Measurements from ENCODE around the gene SERPING1.

SERPING1 gene

DNA sequence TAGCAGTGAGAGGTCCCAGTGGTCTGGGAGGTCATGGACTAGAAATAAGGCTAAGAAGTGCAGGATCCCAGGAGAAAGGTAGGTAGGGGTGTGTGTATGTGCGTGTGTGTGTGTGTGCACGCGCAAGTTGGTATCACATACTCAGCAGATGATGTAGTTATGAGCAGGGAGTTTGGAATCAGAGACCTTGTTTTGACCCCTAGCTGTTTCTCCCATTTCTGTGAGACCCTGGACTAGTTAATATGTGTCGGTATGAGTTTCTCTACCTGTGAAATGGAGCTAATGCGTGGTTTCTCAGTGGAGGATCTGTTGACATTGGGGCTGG, 1.3 kb downstream of the SERPING1 start:
- Histone ChIP-seq H3K4me3 (replicated peaks; ENCODE audit: low read depth, low read length) (no peak overlapping the region), H3K36me3 (ENCODE audit: control insufficient read depth, insufficient read depth, low read length) (no peaks in the 10 kb centered on the region), H3K27me3 (replicated peaks; ENCODE audit: control insufficient read depth, insufficient read depth, low read length) (no peaks in the 10 kb centered on the region)
- DNase-seq (ENCODE audit: extremely low read depth, insufficient read length), result no peak
- TF ChIP-seq, protein P1, sequence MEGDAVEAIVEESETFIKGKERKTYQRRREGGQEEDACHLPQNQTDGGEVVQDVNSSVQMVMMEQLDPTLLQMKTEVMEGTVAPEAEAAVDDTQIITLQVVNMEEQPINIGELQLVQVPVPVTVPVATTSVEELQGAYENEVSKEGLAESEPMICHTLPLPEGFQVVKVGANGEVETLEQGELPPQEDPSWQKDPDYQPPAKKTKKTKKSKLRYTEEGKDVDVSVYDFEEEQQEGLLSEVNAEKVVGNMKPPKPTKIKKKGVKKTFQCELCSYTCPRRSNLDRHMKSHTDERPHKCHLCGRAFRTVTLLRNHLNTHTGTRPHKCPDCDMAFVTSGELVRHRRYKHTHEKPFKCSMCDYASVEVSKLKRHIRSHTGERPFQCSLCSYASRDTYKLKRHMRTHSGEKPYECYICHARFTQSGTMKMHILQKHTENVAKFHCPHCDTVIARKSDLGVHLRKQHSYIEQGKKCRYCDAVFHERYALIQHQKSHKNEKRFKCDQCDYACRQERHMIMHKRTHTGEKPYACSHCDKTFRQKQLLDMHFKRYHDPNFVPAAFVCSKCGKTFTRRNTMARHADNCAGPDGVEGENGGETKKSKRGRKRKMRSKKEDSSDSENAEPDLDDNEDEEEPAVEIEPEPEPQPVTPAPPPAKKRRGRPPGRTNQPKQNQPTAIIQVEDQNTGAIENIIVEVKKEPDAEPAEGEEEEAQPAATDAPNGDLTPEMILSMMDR (IDR thresholded peaks at IDR 0.05; ENCODE audit: insufficient read depth, low read length, poor library complexity, severe bottlenecking), result no peak

DNA sequence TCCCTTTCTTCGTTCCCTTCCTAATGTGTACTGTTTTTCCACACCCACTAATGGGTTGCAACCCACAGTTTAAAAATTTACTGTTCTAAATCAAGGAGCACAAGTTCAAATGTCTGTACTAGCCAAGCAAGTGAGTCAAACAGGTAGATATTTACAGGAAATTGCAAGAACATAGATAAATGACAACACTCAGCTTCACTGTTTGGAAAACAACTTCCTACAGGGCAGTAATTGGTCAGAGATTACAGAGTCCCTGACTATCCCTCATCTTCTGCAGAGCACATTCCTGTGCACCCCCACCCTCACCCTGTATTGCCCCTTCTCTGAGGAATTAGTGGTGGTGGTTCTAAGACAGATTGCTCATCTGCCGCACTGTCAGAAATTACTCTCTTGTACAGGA, 1.9 kb downstream of the SERPING1 start:
- TF ChIP-seq, protein P1 (IDR thresholded peaks at IDR 0.05; ENCODE audit: insufficient read depth, low read length, poor library complexity, severe bottlenecking), result no peak
- no peak for DNase-seq (ENCODE audit: extremely low read depth, insufficient read length)
- Histone ChIP-seq H3K4me3 (replicated peaks; ENCODE audit: low read depth, low read length) (no peak overlapping the region), H3K36me3 (ENCODE audit: control insufficient read depth, insufficient read depth, low read length) (no peaks in the 10 kb centered on the region), H3K27me3 (replicated peaks; ENCODE audit: control insufficient read depth, insufficient read depth, low read length) (no peaks in the 10 kb centered on the region)

DNA sequence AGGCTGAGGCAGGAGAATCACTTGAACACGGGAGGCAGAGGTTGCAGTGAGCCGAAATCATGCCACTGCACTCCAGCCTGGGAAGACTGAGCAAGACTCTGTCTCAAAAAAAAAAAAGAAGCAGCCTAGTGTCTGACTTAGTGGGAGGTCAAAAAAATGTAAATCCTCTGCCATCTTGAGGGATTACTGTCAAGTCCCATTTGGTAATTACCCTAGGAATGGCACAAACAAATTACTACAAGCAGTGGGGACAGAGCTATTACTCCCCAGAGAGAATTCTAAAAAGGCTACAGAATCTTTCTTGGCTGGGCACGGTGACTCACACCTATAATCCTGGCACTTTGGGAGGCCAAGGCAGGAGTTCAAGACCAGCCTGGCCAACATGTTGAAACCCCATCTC, 3.8 kb downstream of the SERPING1 start:
- Histone ChIP-seq H3K4me3 (replicated peaks; ENCODE audit: low read depth, low read length) (no peak overlapping the region), H3K36me3 (ENCODE audit: control insufficient read depth, insufficient read depth, low read length) (no peaks in the 10 kb centered on the region), H3K27me3 (replicated peaks; ENCODE audit: control insufficient read depth, insufficient read depth, low read length) (no peaks in the 10 kb centered on the region)
- TF ChIP-seq, protein P1 (IDR thresholded peaks at IDR 0.05; ENCODE audit: insufficient read depth, low read length, poor library complexity, severe bottlenecking), result no peak
- no peak for DNase-seq (ENCODE audit: extremely low read depth, insufficient read length)

DNA sequence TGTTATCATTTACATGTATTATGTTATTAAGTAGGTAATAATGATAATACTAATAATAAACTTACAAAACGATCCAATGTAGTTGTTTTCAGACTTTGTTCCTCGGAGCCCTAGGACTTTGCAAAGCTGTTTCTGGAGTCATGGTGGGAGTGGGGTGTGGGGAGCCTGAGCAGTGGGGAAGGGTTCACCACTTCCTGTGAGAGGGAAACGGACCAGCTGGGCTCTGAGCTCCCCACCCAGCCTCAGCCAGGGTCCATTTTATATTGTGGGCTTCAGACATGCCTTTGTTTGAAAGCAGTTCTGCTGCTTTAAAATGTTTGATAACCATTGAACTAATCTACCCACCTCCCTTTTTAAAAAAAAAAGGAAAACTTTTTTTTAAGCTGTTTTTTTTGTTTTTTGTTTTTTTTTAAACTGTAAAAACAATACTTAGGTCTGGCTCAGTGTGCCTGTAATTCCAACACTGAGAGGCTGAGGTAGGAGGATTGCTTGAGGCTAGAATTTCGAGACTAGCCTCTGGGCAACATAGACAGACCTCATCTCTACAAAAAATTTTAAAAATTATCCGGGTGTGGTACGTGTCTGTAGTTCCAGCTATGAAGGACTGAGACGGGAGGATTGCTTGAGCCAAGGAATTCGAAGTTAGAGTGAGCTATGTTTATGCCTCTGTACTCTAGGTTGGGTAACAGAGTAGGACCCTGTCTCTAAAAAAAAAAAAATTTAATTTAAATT, 7.0 kb downstream of the SERPING1 start:
- TF ChIP-seq, protein P1 (IDR thresholded peaks at IDR 0.05; ENCODE audit: insufficient read depth, low read length, poor library complexity, severe bottlenecking), result no peak
- Histone ChIP-seq H3K4me3 (replicated peaks; ENCODE audit: low read depth, low read length) (no peak overlapping the region), H3K27me3 (replicated peaks; ENCODE audit: control insufficient read depth, insufficient read depth, low read length) (no peaks in the 10 kb centered on the region), H3K36me3 (ENCODE audit: control insufficient read depth, insufficient read depth, low read length) (no peaks in the 10 kb centered on the region)
- DNase-seq (ENCODE audit: extremely low read depth, insufficient read length), result no peak

DNA sequence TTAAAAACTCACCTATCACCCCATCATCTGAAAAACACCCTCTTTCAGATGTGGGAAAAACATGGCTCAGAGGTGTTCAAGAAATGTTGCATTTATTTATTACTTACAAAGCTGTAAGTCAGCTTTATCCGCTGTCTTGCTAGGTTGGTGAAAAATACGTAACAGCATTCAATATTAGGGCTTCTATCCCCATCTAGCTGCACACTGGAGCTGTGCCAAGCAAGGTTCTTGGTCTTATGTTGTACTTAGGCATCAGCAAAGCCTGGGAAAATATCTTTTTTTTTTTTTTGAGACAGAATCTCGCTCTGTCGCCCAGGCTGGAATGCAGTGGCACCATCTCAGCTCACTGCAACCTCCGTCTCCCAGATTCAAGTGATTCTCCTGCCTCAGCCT, 7.5 kb downstream of the SERPING1 start:
- DNase-seq (ENCODE audit: extremely low read depth, insufficient read length), result no peak
- H3K4me3 ChIP-seq (replicated peaks; ENCODE audit: low read depth, low read length), result no peak overlapping the region
- TF ChIP-seq, protein P1 (IDR thresholded peaks at IDR 0.05; ENCODE audit: insufficient read depth, low read length, poor library complexity, severe bottlenecking), result no peak
- H3K27me3 ChIP-seq (replicated peaks; ENCODE audit: control insufficient read depth, insufficient read depth, low read length), result no peaks in the 10 kb centered on the region
- no peaks in the 10 kb centered on the region for H3K36me3 ChIP-seq (ENCODE audit: control insufficient read depth, insufficient read depth, low read length)

DNA sequence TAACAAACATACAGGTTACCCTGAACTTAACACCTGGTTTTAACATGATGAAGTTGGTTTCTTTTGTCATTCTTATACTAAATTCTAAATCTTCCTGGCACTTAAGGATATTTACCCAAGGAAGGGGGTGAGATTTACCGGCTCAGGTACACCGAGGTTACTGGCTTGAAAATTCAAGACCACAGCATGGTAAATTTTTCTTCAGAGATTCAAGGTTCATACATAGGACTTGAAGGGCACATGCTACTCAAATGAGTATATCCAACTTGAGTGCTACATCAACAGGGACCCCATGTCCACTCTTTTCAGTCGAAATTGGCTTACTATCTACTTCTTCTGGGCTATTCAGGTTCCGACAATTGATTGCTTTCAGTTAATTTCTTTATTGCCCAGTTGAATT, 12.7 kb downstream of the SERPING1 start:
- TF ChIP-seq, protein P1 (IDR thresholded peaks at IDR 0.05; ENCODE audit: insufficient read depth, low read length, poor library complexity, severe bottlenecking), result no peak
- no peaks in the 10 kb centered on the region; the same call in 1 of the 2 replicates for H3K27me3 ChIP-seq (replicated peaks; ENCODE audit: control insufficient read depth, insufficient read depth, low read length)
- no peak overlapping the region for H3K4me3 ChIP-seq (replicated peaks; ENCODE audit: low read depth, low read length)
- DNase-seq (ENCODE audit: extremely low read depth, insufficient read length), result no peak
- no peaks in the 10 kb centered on the region for H3K36me3 ChIP-seq (ENCODE audit: control insufficient read depth, insufficient read depth, low read length)
